HG03558 (cell line): ENCODE measurements around the gene LGSN.
"Not testable (repeated sequence)": the region's sequence is repeated elsewhere in the genome, so short reads cannot be mapped to it uniquely, and the experiment has no call there.

ENCODE experiments used
- ATAC-seq: cut with Tn5 transposase; IDR thresholded peaks from one replicate; pipeline ENCODE4 v1.9.1; 2021; ENCODE audit warnings: moderate number of reproducible peaks; ENCODE audit not compliant: unreplicated experiment; ENCODE audit errors: extremely low read depth

LGSN gene

DNA sequence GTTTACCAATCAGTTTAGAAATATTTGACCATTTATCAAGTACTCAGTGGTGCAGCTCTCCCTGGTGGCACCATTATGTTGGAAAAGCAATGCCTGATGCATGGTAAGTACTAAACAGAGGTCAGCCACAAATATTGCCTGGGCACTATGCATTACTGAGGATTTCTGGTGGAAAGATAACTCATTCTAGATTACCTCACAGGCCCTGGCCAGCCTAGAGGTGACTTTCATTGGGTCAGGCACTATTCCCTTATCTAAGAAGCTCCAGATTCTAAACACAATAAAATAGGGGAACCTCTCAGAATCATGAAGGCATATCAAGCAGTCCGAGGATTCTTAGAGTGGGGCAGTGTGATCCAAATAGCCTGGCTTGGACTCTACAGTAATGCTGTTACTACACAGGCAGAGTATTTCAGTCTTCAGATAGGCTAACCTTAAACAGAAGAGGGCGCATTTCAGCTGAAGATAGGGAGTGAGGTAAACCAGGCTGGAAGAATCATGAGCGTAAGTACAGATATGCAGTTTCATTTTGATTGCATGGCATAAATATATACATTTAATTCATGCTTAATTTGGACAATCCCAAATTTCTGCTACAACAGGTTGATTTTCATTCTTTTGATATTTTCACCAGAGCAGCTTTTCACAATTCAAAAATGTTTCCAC, 12.1 kb downstream of the LGSN start:
- peak; percentile 68 for ATAC-seq

DNA sequence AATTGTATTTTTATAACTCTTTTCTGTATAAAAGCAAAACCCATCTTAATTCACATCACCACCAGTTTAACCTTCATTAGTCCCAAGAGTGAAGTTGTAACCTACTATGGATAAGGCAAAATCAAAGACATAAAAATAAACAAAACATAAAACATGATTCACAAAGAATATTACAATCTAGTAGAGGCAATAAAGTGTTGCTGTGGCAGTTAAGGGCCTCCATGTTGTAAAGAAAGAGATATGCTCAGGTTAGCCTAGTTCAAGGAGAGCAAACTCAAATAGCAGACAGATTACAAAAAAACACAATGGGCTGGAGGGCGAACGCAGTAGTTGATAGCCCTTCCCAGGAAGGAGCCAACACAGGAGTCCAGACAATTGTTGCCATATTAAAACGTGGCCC, 13.4 kb downstream of the LGSN start:
- no peak for ATAC-seq

DNA sequence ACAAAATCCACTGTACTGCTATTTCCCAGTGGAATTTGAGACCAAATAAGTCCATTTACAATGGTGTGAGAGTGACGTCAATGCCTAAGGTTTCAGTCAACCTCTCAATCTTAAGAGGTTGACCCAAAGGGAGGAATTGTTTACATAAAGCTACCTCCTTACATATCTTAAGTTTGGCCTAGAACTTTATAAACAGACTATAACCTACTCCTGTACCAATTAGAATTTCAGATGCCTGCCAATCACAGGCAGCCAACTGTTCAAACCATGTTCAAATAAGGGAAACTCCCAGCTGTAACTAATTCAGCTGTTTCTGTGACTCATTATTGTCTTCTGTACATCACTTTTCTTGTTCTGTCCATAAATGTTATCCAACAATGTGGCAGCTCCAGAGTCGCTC, 14.5 kb downstream of the LGSN start:
- no peak for ATAC-seq

DNA sequence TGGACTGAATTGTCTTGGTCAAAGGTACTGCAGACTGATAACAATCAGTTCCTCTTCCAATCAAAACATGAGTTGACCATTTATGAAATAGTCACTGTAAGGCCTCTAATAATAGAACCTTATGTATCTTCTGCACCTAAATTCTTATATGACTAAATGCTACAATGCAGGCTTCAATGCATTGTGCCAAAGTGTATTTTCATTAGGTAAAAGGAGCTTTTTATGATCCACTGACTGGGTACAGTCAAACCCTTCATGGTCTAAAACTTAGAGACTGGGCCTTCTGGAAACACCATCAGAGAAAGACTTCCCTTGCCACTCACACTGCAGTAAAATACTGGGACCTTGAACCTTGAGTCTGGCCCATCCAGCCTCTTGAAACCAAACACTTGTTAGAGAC, 16.3 kb downstream of the LGSN start:
- no peak for ATAC-seq

DNA sequence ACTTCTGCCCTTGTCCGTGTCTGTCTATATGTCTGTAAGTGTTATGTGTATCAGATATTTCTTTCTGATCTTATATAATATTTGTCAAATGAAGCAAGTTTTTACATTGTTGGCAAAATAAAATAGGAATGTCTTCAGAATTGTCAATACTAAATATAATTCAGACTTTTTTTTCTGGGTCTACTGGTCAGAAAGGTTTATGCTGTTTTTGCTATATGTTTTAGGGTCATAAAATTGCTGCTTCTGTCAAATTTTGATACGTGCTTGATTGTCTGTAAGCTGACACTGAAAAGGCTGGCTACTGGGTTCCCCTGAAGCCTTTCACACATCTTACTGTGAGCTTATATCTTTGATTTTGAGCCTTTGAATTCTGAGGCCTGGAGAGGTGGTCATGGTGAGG, 20.1 kb downstream of the LGSN start:
- ATAC-seq, result no peak

DNA sequence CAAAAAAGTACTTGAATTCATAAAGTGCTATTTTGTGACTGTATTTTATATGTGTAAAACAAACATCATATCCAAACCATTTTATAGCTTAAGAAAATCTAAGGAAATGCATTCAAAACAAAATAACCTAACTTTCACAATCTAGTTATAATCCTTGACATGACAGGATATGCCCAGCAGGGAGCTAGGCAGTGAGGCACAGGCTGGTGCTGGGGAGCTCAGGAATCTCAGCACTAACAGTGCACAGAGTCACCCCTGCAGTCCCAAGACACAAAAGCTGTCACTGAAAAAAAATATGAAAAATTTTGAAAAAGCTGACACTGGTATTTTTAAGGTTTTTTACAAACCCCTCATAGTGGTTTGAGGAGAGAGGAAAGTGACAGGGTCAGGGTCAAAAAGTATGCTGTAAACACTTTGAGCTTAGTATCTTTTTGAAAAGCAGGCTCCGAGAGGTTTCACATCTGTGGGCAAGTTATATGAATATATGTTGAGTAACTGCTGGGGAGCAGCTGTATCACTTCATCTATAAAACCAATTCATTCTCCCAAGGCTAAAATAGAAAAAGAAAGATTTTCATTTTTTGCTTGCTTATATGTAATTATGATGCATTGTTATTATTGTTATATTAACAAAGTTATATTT, 24.1 kb downstream of the LGSN start:
- ATAC-seq, result no peak

DNA sequence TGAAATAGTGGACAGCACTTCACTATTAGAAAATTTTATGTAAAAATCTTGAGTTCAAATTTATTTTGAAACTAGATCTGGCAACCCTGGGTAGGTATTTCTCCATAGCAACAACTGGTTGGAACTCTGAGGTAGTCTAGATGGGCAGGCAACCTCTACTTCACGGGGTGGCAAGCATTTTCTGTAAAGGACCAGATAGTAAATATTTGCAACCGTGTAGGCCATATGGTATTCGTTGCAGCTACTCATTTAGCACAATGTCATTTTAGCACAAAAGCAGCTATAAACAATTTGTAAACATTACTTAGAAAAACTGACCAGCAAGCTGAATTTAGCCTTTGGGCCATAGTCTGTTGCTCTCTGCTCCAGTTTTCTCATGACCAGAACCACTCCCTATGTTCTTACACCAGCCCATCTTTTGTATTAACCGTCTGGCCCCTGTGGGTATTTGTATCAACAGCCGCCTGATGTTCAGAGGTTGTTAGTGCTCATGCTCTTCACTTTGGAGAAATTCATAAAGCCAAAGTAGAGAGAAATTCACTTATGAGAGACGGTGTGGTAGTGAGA, 29.2 kb downstream of the LGSN start:
- ATAC-seq, result no peak

DNA sequence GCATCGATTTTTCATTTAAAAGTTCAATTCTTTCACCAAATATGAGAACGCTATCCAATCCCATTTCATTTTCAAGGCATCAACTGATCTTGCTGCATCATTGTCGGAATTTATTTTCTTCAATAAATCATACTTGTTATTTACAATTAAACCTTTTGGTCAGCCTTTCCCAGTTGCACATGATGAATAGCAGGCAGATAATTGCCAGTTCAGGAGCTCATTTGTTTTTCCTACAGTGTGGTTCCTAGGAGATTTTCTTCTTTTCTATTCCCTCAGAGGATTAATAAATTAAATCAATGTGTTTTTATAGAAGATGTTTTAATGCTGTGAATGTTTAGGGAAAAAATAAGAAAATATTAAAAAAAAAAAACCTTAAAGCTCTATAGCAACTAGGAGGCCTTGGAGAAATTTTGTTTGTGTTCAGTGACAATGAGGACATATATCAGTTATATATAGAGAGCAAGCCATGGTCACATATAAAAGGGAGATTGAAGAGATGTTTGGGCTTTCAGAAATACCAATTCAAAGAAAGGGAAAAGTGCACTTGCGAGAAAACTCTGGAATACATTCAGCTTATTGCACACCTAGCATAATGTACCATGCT, 30.4 kb downstream of the LGSN start:
- ATAC-seq, result no peak

DNA sequence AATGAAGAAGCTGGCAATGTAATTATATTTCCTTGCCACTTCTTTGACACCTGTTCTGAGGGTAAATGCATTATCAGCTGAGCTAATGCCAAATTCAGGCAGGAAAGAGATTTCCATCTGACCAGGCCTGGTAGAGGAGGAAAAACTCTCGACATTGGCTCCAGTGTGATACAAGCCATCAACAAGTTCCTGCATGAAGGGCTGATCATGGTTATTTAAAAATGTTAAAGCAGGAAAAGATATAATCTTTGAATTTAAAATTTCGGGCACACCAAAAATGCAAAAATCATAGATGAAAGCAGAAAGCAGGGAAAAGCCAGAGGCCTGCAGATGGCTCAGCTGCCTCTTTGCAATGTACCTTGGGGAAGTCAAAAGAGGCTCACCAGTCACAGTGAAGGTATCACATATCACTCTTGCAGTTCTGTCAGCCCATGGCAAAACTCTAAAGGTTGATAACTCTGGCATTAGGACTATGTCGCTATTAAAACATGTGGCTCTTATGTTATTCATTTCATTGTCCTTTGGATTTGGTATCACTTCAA, 39.1 kb downstream of the LGSN start:
- ATAC-seq, result no peak

DNA sequence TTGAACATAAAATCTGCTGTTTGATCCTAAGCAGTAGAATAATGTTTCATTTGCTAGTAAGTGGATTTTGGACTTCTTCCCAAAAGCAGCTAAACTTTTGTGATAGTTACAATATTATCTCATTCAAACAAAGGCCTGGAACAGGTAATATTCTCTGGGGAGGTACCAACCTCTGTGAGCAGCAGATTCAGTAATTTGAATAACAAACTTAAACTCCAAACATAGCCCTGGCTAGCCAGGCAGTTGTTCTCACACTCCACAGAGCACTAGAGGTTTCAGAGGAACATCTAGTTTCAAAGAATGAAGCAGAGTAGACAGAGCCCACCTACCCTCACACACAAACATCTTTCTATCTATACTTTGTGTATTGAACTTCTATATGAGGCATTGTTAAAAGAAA, 40.9 kb downstream of the LGSN start:
- ATAC-seq, result no peak

DNA sequence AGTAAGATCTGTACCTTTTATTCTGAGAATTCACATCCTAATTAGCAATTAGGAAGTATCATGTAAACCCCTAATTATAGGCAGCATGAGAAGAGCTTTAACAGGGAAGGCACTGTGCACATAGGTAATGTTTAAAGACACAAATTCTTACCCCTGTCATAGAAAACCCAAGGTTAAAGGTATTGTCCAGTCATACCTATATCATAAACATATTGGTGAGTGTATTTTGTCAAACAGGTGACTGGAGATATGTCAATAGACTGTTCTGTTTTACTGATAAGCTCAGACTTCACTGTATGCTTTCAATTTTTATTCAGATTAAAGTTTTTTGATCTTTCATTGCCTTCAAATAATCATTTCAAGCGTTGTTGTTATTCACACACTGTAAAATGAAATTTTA, 43.8 kb downstream of the LGSN start:
- ATAC-seq, result no peak

DNA sequence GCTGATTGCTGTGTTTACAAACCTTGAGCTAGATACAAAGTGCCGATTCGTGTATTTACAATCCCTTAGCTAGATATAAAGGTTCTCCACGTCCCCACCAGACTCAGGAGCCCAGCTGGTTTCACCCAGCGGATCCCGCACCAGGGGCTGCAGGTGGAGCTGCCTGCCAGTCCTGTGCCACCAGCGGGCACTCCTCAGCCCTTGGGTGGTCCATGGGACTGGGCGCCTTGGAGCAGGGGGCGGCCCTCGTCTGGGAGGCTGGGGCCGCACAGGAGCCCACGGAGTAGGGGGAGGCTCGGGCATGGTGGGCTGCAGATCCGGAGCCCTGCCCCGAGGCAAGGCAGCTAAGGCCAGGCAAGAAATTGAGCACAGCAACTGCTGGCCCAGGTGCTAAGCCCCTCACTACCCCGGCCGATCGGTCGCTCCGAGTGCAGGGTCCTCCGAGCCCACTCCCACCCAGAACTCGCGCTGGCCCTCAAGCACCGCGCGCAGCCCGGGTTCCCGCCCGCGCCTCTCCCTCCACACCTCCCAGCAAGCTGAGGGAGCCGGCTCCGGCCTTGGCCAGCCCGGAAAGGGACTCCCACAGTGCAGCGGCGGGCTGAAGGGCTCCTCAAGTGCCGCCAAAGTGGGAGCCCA, 44.9 kb downstream of the LGSN start:
- ATAC-seq, result not testable (repeated sequence)

DNA sequence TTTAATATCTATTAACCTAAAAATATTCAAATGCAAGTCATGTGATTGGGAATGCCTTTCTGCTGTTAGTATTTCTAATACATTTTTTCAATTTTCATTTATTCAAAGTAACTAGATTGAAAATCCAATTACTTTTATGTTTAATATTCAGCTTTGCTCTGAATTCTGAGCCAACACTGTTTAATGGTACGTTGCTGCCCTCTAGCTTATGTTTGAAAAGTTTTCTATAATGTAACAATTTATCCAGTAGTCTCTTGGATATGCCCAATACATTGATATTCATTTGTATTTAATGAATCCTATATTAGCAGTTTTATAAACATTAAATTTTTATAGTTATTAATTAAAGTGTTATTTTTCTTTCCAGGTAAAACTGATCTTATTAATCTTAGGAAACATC, 47.4 kb downstream of the LGSN start:
- no peak for ATAC-seq

DNA sequence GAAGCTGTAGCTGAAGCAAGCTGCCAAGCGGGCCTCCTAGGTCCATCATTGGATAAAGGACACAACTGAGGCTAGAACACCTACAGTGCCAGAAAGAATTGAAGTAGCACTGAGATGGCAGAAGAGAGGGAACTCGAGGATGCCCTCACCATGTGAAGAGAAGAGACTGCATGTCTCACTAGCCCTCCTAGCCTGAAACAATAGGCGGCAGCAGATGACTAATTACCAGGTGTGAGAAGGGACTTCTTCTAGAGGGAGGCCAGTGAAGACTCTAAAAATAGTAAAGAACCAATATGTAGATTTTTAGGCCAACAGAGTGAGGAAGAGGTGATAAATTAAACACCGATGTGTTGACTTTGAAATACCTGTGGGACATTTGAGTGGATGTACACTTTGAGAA, 50.3 kb downstream of the LGSN start:
- ATAC-seq, result no peak

DNA sequence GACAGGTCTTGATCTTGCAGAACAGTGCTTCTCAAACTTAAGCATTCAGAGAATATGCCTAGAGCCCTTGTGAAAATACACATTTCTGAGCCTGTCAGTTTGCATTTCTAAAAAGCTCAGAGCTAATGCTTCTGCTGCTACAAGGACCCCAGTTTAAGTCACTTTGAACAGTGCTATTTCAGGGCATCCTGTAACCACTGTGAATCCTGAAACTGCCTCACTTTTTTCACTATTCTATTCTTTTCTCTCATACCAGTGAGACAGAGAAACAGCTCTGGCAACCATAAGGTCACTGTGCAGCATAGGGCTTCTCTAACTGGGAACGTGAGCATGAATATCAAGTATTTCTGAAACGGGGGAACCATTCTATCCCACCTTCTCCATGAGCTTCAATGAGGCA, 51.2 kb downstream of the LGSN start:
- peak; percentile 39 for ATAC-seq

DNA sequence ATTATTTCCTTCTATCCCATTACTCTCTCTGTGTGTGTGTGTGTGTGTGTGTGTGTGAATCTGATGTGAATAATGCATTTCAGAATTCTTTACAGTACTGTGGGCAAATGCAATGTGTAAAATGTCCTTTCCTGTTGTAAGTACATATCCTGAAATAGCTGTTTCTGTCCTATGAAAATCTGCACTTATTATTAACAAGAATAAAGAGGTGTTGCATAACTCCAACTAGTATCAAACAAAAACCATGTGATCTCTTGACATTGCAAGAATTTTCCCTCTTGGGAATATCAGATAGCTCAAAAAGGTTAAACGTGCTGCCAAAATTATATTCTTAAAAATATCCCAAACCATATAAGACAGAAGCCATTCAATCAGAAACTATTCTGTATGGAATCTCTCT, 52.0 kb downstream of the LGSN start:
- no peak for ATAC-seq

DNA sequence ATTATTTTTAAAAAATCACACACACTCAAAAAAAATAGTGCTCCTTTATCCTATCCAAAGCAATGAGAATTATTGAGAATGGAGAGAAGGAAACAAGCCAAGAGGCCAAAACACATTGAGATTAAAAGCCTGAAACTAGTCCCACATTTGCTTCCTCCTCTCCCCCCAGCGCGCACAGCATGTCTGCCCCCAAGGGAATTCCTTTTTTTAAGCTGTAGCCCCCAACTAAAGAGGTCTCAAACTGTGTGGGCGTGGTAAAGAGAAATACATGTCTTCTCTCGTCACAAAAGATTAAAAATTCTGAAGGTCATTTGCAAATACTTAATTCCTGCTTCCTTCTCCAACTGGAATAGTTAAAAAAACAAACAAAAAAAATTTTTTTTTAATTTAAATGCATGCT, 52.7 kb downstream of the LGSN start:
- no peak for ATAC-seq

DNA sequence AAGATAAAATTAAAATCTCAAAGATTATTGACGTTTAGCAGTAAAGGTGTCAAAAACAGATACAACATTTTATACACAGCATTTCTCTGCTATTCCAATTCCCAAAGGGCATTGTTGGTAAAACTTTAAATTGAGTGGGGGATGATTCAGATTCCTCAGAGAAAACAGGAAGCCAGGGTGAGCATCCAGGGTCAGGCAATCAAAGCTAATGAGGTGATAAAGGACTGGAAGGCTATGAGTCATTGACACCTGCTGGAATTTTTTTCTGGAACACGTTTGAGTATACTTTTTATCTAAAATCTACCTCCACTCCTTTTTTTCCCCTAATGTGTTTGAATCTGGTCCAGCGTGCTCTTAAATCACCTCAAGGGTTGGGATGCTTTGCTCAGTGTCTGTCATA, 56.3 kb downstream of the LGSN start:
- ATAC-seq, result no peak

DNA sequence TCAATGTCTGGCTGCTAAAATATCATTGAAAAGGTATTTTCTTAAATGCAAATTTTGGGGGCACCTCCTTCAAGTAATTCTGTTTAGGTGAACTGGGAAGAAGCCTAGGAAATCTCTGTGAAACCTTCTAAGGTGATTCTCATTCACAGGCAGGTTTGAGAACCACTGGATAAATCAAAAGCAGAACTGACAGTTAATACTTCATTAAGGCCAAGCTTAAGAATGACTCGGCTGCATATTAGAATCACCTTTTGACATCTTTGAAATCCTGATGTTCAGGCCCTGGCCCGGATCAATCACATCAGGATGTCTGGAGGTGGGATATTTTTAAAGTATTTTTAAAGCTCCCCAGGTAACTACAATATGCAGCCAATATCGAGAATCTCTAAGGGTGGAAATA, 58.0 kb downstream of the LGSN start:
- ATAC-seq, result no peak

DNA sequence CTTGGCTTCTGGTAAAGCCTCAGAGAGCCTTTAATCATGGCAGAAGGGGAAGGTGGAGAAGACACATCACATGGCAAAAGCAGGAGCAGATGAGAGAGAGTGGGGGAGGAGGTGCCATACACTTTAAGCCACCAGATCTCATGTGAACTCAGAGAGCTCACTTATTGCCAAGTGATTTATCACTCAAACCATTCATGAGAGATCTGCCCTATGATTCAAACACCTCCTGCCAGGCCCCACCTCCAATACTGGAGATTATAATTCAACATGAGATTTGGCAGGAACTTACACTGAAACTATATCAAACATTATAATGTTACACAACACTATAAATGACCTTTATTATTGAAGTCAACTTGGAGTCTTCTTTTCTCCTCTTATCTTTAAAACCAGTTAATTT, 60.6 kb downstream of the LGSN start:
- ATAC-seq, result no peak
